GM19372 (cell line): ENCODE measurements around the gene LPAR5.

ENCODE experiments used
- ATAC-seq: cut with Tn5 transposase; IDR thresholded peaks from one replicate; pipeline ENCODE4 v1.9.1; 2021; ENCODE audit warnings: mild to moderate bottlenecking, low read depth, moderate library complexity; ENCODE audit not compliant: unreplicated experiment

LPAR5 gene

GRCh38 chr12:6569312-6569711 is 66.4 kb downstream of the LPAR5 start:
- no peak for ATAC-seq
